HCT116 (cell line): ENCODE results near the gene BAHD1. TPM values are rescaled to one million over a fixed set of nuclear protein-coding genes. Genes with fewer than 3 reads are reported as not detected.

ENCODE experiments used
- ATAC-seq: fragments of 200-7000 bp; cut with Tn5 transposase; 2 replicates; pipeline ENCODE4 v1.9.1; 2020; ENCODE audit warnings: mild to moderate bottlenecking, moderate library complexity
- BruUV-seq: library from RNA; stranded (reverse); fragments of 400-500 nt; replicated peaks from 2 replicates; lab custom pipeline; 2021; lab: Mats Ljungman, UMichigan
- CTCF ChIA-PET: fragments of 300-600 bp; sonication (Branson Sonifier 250); formaldehyde crosslinking; loops from one replicate; lab custom pipeline; 2021; ENCODE audit warnings: antibody characterized with exemption; lab: Charles Lee
- POLR2A ChIA-PET: fragments of 300-600, 350-600 bp; sonication (Branson Sonifier 250); formaldehyde crosslinking; loops from one replicate; lab custom pipeline; 2021; ENCODE audit warnings: antibody characterized with exemption; lab: Charles Lee
- RAD21 ChIA-PET, 2 experiments: fragments of 300-600 bp; sonication (Branson Sonifier 250); formaldehyde crosslinking; loops; one replicate each; lab custom pipeline; 2023; ENCODE audit warnings: low total read pairs in 2 of 2; ENCODE audit not compliant: uncharacterized antibody in 2 of 2, unreplicated experiment in 2 of 2, low non-redundant PET in 1 of 2; lab: Charles Lee
- DNase-seq: peaks from one replicate; pipeline ENCODE4 v3.0.0-alpha.2; 2010; ENCODE audit warnings: low read depth, low spot score
- H2AFZ ChIP-seq: fragments of 200-600 bp; shearing (Covaris generic), sonication (generic); 2 replicates; pipeline ENCODE4 v1.6.1; 2017; ENCODE audit warnings: low read depth, mixed run types, mixed read lengths, antibody characterized with exemption, low read length; ENCODE audit not compliant: poor library complexity, severe bottlenecking
- H3K27ac ChIP-seq: 2 replicates; pipeline ENCODE4 v1.5.1; 2012; ENCODE audit warnings: low read depth, low read length
- H3K27me3 ChIP-seq: fragments of 200-600 bp; sonication (generic); 2 replicates; pipeline ENCODE4 v1.6.1; 2016; ENCODE audit warnings: mixed run types, low read length, mixed read lengths; ENCODE audit not compliant: insufficient read depth
- H3K36me3 ChIP-seq, 2 experiments: fragments of 200-500 bp in 1 of 2; fragments of 200-600 bp in 1 of 2; sonication (Bioruptor generic) in 1 of 2; sonication (generic) in 1 of 2; 2 replicates each; pipeline versions ENCODE4 v1.5.1 to v1.6.1; 2014 to 2016; ENCODE audit warnings: low read length in 2 of 2, inconsistent platforms in 1 of 2, mixed read lengths in 1 of 2, mixed run types in 1 of 2; ENCODE audit not compliant: insufficient read depth in 2 of 2, control insufficient read depth in 1 of 2
- H3K4me1 ChIP-seq, 2 experiments: fragments of 200-600 bp in 1 of 2; sonication (generic) in 1 of 2; 2 replicates each; pipeline versions ENCODE4 v1.5.1 to v1.6.1; 2012 to 2017; ENCODE audit warnings: low read length in 2 of 2, inconsistent platforms in 1 of 2, mild to moderate bottlenecking in 1 of 2, mixed read lengths in 1 of 2, mixed run types in 1 of 2, moderate library complexity in 1 of 2; ENCODE audit not compliant: insufficient read depth in 2 of 2, control insufficient read depth in 1 of 2
- H3K4me2 ChIP-seq: fragments of 200-600 bp; sonication (generic); 2 replicates; pipeline ENCODE4 v1.6.1; 2017; ENCODE audit warnings: mixed run types, low read length, mixed read lengths
- H3K4me3 ChIP-seq, 2 experiments: fragments of 200-600 bp in 1 of 2; sonication (generic) in 1 of 2; replicated peaks in 1 of 2; 2 replicates each; pipeline ENCODE4 v1.5.1; 2011 to 2016; ENCODE audit warnings: low read length in 2 of 2, control low read depth in 1 of 2, low read depth in 1 of 2, mild to moderate bottlenecking in 1 of 2, mixed read lengths in 1 of 2, mixed run types in 1 of 2
- H3K79me2 ChIP-seq: fragments of 200-600 bp; sonication (generic); 2 replicates; pipeline ENCODE4 v1.6.1; 2017; ENCODE audit warnings: mild to moderate bottlenecking, mixed run types, low read length, moderate library complexity, mixed read lengths; ENCODE audit not compliant: insufficient read depth
- H3K9ac ChIP-seq: fragments of 200-600 bp; sonication (generic); 2 replicates; pipeline ENCODE4 v1.6.1; 2016; ENCODE audit warnings: low read length, mixed read lengths
- H3K9me2 ChIP-seq: fragments of 200-600 bp; sonication (generic), shearing (Covaris generic); 2 replicates; pipeline ENCODE4 v1.6.1; 2017; ENCODE audit warnings: mixed run types, mild to moderate bottlenecking, moderate library complexity; ENCODE audit not compliant: insufficient read depth
- H3K9me3 ChIP-seq, 2 experiments: fragments of 200-500 bp in 1 of 2; fragments of 200-600 bp in 1 of 2; sonication (Bioruptor generic) in 1 of 2; sonication (generic) in 1 of 2; 2 replicates each; pipeline ENCODE4 v1.6.1; 2014 to 2017; ENCODE audit warnings: low read length in 2 of 2, mixed read lengths in 2 of 2, inconsistent platforms in 1 of 2, low read depth in 1 of 2, mild to moderate bottlenecking in 1 of 2, mixed run types in 1 of 2, moderate library complexity in 1 of 2; ENCODE audit not compliant: control insufficient read depth in 1 of 2, insufficient read depth in 1 of 2
- H4K20me1 ChIP-seq: fragments of 200-600 bp; sonication (generic), shearing (Covaris generic); 2 replicates; pipeline ENCODE4 v1.6.1; 2017; ENCODE audit warnings: mixed run types, mild to moderate bottlenecking, moderate library complexity; ENCODE audit not compliant: insufficient read depth
- CEBPB ChIP-seq: IDR thresholded peaks from 2 replicates; pipeline ENCODE4 v1.6.1; 2012; ENCODE audit warnings: low read depth
- JUND ChIP-seq: IDR thresholded peaks from 2 replicates; pipeline ENCODE4 v1.6.1; 2012
- POLR2AphosphoS5 ChIP-seq: IDR thresholded peaks from 2 replicates; pipeline ENCODE4 v1.6.1; 2011; ENCODE audit warnings: mild to moderate bottlenecking, low read depth, low read length, moderate library complexity
- SIN3A ChIP-seq: IDR thresholded peaks from 2 replicates; pipeline ENCODE4 v1.6.1; 2012; ENCODE audit warnings: low read depth
- SP1 ChIP-seq: IDR thresholded peaks from 2 replicates; pipeline ENCODE4 v1.6.1; 2012; ENCODE audit warnings: low read depth
- SRF ChIP-seq: IDR thresholded peaks from 2 replicates; pipeline ENCODE4 v1.6.1; 2012; ENCODE audit warnings: low read depth
- intact Hi-C: fragments of 100-400 bp; cut with micrococcal nuclease; formaldehyde crosslinking; loops from 2 replicates; pipeline ENCODE4 v1.10.0; 2022
- total RNA-seq: library from RNA; stranded (reverse); gene quantifications from one replicate; pipeline ENCODE4 v1.2.1, GENCODE V29; 2021; ENCODE audit not compliant: unreplicated experiment
- TF ChIP-seq, protein P1 (sequence below), 3 experiments: fragments of 200-600 bp in 1 of 3; sonication (generic) in 1 of 3; IDR thresholded peaks in 2 of 3; conservative IDR thresholded peaks in 1 of 3; 2 replicates each; pipeline ENCODE4 v1.5.1; 2012 to 2017; ENCODE audit warnings: low read depth in 2 of 3, low read length in 2 of 3, antibody characterized with exemption in 1 of 3, borderline replicate concordance in 1 of 3, control low read depth in 1 of 3, mild to moderate bottlenecking in 1 of 3, mixed read lengths in 1 of 3, mixed run types in 1 of 3, moderate library complexity in 1 of 3; ENCODE audit not compliant: insufficient read depth in 1 of 3

The BAHD1 gene
- total RNA-seq, 1 experiment from 2014 or later, result 25.0 TPM

DNA sequence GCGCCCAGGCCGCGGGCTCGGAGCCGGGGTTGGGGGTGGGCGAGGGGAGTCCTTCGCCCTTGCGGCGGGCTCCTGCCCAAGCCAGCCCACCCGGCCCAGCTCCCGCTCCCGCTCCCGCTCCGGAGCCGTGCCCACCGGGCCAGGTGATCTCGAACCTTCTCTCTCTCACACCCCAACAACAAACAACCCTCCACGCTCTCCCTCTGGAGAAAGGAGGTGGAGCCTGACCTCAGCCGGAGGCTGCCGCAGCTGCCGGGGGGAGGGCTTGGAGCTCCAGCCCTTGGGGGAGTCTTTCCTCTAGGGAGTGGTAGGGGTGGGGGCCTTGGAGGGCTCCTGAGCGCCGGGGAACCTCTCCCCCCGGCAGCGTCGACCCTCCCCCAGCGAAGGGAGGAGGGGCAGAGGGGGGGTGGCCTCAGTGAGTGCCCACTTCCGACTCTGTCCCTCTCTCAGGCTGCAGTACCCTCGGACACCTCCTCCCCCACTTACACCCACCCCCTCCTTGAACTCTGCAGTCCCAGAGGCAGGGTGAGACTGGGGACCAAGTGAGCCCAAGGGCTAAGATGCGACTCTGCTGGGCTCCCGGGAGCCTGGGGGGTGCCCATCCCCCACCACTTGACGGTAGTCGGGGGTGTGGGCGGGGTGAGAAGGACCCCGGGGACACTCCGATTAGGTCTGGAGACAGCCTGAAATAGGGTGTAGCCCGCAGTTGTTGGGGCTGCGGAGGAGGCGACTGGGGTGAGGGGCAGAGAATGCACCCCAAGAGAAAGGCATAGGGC lies 4.4 kb upstream of the BAHD1 start:
- RAD21 ChIA-PET, result no interaction called here
- H3K27ac ChIP-seq, result no peak overlapping the region
- H2AFZ ChIP-seq, result no peak overlapping the region
- no peaks in the 10 kb centered on the region for H4K20me1 ChIP-seq
- POLR2A ChIA-PET, result no interaction called here
- no peak overlapping the region for H3K4me3 ChIP-seq
- TF ChIP-seq CEBPB (no peak), SP1 (no peak), JUND (no peak), POLR2AphosphoS5 (no peak), SIN3A (no peak), SRF (no peak)
- TF ChIP-seq, protein P1, sequence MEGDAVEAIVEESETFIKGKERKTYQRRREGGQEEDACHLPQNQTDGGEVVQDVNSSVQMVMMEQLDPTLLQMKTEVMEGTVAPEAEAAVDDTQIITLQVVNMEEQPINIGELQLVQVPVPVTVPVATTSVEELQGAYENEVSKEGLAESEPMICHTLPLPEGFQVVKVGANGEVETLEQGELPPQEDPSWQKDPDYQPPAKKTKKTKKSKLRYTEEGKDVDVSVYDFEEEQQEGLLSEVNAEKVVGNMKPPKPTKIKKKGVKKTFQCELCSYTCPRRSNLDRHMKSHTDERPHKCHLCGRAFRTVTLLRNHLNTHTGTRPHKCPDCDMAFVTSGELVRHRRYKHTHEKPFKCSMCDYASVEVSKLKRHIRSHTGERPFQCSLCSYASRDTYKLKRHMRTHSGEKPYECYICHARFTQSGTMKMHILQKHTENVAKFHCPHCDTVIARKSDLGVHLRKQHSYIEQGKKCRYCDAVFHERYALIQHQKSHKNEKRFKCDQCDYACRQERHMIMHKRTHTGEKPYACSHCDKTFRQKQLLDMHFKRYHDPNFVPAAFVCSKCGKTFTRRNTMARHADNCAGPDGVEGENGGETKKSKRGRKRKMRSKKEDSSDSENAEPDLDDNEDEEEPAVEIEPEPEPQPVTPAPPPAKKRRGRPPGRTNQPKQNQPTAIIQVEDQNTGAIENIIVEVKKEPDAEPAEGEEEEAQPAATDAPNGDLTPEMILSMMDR (IDR thresholded peaks at IDR 0.05 in 2 of 3, conservative IDR thresholded peaks at IDR 0.05 in 1 of 3; ENCODE audit: borderline replicate concordance in 1 of 3, insufficient read depth in 1 of 3, low read depth in 2 of 3, low read length in 2 of 3), result no peak
- TF ChIP-seq, all 23 proteins: peak for 0
- no peak for DNase-seq
- ATAC-seq, result no peak
- no TSS peak for BruUV-seq
- Histone ChIP-seq H3K27me3 (no peaks in the 10 kb centered on the region), H3K9me3 (no peaks in the 10 kb centered on the region), H3K9ac (no peak overlapping the region), H3K36me3 (no peaks in the 10 kb centered on the region), H3K4me2 (no peak overlapping the region), H3K9me2 (no peaks in the 10 kb centered on the region), H3K4me1 (peaks cover 7 to 15% of the 10 kb centered on the region in 2 experiments; a peak in 3 of 4 replicates), H3K79me2 (no peaks in the 10 kb centered on the region)
- intact Hi-C loops, result no loop called here
- CTCF ChIA-PET, result no interaction called here
